Iris pigment epithelial cell (primary cell): ENCODE data around the gene C17orf107.
A peak's percentile ranks its signal among the peaks of the same experiment; 100 is the strongest.
"Not testable (repeated sequence)": the region's sequence is repeated elsewhere in the genome, so short reads cannot be mapped to it uniquely, and the experiment has no call there.

Experiments used
- DNase-seq: peaks from one replicate; pipeline ENCODE4 v3.0.0-alpha.2; 2011; ENCODE audit warnings: low read depth

Gene C17orf107

DNA sequence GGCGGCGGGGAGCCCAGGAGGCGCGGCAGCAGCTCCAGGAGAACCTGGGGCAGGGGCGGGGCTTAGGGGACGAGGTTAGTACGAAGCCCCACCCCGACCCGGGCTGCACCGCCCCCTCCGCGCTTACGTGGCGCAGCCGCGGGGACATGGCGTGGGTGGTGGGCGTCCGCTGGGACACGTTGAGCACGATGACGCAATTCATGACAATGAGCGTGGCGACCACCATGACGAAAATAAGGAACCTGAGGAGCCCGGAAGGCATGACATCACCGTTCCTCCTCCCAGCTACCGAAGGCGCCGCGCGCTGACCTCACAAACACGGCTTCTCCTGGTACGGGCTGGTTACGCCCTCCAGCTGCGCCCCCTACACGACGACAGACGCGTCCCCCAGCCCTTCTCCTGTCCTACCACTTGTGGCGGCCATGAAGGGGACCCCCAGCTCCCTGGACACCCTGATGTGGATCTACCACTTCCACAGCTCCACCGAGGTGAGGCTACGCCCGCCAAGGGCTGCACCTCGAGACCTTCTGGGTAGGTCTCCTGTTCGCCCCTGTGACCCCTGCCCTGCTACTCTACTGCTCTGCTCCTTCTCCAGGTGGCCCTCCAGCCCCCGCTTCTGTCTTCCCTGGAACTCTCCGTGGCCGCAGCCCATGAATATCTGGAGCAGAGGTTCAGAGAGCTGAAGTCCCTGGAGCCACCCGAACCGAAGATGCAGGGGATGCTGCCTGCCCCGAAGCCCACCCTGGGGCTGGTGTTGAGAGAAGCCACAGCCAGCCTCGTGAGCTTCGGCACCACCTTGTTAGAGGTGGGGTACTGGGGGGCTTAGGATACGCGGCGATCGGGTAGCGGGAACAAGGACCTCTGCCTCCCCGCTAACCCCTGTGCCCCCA, at the start of gene C17orf107:
Gene C17orf107, plus strand, starts transcription at position 196 of the 890 bp plus-strand sequence. Its CDS starts 227 bp downstream, at position 423.
- peak; percentile 80 for DNase-seq

DNA sequence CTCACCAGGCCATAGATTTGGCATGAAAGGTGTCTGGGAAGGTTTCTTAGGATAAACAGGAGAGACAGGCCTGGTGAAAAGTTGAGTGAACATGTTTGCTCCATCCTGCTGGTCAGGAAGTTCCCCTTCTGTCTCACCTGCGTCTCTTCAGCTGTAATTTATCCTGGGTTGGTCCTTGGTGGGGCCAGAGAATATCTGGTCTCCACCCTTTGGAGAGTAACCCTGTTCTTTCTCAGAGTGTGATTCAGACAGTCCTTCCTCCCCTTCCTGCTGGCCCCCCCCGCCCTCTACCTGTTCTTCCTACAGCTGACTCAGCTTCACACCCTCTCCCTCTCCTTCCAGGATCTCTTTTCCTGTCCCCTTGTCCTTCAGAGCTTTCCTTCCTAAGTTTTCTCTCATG, 49.1 kb upstream of the C17orf107 start:
- no peak for DNase-seq

DNA sequence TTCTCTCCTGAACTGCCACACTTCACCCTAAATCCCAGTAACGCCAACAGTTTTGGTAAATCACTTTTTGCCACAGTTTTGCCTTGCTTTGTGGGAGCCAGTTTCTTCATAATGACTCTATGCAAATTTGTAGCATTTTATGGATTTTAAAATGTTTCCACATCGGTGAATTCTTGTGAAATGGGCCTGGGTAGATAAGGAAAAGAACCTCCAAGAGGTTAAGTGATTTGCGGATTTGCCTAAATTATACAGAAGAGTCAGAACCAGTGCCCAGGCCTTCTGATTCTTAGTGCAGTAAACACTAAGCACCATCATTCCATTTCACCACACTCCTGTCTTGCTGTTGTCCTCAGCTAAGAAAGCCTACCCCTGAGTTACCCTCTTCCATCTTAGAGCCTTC, 48.3 kb upstream of the C17orf107 start:
- no peak for DNase-seq

DNA sequence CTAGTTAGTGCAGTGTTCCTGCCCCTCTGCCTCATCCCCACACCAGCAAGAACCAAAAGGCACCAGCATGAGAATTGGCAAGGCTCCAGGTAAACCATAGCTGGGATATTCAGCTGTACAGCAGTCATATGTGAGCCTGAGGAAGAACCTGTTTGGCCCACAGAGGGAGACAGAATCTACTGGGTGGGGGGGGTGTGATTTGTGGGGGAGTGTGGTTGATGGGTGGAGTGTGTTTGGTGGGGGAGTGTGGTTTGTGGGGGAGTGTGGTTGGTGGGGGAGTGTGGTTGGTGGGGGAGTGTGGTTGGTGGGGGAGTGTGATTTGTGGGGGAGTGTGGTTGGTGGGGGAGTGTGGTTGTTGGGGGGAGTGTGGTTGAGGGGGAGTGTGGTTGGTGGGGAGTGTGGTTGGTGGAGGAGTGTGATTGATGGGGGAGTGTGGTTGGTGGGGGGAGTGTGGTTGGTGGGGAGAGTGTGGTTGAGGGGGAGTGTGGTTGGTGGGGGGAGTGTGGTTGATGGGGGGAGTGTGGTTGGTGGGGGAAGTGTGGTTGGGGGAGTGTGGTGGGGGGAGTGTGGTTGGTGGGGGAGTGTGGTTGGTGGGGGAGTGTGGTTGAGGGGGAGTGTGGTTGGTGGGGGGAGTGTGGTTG, 46.6 kb upstream of the C17orf107 start:
- DNase-seq: peak; percentile 66

DNA sequence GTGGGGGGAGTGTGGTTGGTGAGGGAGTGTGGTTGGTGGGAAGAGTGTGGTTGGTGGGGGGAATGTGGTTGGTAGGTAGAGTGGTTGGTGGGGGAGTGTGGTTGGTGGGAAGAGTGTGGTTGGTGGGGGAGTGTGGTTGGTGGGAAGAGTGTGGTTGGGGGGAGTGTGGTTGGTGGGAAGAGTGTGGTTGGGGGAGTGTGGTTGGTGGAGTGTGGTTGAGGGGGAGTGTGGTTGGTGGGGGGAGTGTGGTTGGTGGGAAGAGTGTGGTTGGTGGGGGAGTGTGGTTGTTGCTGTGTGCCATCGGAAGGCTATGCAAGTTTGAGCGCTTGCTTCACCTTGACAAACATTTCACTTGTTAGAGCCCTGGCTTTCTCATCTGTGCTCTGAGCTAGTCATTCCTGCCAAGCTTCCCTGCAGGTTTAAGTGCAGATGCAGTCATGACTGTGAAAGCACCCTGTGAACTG, 46.1 kb upstream of the C17orf107 start:
- no peak for DNase-seq

DNA sequence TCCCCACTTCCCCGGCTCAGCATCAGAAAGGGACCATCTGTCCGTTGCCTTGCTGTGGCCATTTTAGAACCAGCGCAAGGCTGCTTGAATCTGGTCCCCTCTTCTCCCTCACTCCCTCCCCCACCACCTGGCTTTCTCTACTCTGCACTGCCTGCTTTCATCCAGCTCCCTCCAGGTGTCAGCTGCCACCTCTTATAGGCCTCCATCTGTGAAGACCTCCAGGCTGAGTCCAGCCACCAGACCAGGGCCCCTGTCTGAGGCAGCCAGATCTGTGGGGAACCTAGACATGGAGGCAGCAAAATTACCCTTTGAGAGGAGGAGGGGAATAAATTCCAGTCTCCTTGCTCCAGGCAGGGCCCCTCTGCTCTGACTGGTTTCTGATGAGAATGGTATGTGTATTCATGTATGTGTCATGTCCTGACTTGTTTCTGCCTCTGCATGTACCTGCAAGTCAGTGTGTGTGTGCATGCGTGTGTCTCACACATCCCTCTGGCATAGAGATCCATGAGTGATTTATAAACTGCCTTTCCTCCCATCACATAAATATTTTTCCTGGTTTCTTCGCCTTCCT, 45.1 kb upstream of the C17orf107 start:
- DNase-seq: peak; percentile 50

DNA sequence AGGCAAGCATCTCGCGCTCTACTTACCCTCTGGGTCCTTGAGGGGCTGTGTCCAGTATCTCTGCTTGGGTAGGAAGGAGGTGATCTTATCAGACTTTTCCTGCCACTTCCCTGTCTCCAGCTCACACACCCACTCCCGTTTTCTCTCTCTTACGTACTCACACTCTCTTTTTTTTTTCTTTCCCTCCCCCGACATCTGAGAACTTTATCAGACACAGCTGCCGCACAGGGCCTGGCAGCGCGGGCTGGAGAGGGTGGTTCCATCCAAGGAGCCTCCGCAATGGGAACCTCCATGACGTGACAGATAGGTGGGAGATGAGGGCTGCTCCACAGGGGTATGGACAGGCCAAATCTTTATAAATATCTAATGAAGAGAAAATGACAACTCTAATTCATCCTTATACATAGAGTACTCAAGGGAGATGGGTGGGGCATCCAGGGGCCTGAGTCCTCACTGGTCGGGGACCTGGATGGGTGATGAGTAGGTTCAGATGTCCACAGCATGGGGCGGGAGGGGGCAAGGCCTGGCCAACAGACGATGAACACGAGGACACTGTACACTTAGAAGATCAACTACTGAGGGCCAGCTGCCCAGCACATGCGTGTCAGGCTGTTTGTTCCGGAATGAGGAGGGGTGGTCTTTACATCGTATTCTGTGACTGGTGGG, 42.9 kb upstream of the C17orf107 start:
- DNase-seq: no peak

DNA sequence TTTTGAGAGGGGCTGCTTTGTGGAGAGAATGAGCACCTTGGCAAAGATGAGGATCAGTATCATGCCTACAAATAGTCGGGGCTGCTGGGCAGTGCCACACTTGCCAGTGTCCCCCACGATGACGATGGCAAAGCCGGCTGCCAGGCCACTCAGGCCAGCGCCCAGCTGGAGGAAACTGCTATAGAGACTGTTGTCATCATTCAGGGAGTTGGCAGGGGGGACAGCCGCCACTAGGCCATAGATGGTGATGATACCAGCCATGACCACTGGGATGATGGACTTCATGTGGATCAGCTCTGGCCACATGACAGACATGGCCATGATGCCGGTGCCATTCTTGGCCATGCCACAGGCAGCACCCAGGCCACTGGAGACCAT, 42.4 kb upstream of the C17orf107 start:
- DNase-seq: no peak

DNA sequence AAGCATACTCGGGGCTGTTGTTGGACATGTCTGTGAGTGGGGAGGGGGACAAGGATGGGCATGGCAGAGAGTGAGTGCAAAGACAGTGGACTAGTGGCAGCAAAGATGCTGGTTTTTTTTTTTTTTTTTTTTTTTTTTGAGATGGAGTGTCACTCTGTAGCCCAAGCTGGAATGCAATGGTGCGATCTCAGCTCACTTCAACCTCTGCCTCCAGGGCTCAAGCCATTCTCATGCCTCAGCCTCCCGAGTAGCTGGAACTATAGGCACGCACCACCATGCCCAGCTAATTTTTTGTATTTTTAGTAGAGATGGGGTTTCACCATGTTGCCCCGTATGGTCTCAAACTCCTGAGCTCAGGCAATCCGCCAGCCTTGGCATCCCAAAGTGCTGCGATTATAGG, 42.0 kb upstream of the C17orf107 start:
- not testable (repeated sequence) for DNase-seq

DNA sequence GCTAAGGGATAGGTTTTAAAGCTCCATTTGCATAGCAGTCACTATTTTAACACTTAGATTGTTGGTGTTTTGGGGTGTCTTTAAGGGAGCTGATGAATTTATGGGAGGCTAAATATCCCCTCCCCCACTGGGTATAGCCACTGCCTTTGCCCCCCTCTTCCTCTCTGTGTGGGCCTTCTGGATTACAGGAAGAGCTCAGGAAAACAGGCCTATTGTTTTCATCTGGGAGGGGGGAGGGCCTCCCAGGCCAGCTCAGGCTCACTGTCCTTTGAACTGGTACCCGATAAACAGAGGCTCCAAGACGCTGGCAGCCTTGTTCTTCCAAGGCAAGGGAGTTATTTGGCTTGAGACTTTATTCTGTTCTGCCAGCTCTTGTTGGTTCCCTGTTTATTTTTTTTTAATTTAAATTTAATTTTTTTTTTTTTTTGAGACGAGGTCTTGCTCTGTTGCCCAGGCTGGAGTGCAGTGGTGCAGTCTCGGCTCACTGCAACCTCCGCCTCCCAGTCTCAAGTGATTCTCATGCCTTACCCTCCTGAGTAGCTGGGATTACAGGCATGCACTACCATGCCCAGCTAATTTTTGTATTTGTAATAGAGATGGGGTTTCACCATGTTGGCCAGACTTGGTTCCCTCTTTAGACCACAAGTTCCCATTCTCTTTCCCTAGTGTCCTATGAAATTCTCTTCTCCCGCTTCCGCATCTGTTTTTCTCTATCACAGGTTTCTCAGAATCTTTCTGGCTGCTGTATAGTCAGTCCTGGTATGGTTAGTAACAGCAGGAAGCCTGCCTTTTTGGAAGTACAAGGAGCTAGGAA, 41.1 kb upstream of the C17orf107 start:
- DNase-seq: no peak

DNA sequence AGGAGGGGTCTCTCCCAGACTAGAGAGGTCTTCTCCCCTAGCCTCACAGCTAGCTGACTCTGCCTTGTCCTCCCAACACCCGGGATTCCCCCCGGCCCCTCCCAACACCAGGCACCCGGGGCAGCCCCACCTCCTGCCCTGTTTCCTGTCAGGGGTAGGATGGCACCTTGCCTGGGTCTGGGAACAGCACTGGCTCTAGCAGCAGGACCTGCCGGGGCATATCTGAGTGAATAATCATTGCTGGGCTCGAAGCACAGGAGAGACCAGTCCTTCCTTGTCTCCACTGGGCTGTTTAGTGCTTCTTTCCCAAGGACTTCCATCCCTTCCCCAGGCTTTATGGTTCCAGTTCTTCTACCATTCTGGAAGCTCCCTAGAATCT, 40.5 kb upstream of the C17orf107 start:
- DNase-seq: peak; percentile 37

DNA sequence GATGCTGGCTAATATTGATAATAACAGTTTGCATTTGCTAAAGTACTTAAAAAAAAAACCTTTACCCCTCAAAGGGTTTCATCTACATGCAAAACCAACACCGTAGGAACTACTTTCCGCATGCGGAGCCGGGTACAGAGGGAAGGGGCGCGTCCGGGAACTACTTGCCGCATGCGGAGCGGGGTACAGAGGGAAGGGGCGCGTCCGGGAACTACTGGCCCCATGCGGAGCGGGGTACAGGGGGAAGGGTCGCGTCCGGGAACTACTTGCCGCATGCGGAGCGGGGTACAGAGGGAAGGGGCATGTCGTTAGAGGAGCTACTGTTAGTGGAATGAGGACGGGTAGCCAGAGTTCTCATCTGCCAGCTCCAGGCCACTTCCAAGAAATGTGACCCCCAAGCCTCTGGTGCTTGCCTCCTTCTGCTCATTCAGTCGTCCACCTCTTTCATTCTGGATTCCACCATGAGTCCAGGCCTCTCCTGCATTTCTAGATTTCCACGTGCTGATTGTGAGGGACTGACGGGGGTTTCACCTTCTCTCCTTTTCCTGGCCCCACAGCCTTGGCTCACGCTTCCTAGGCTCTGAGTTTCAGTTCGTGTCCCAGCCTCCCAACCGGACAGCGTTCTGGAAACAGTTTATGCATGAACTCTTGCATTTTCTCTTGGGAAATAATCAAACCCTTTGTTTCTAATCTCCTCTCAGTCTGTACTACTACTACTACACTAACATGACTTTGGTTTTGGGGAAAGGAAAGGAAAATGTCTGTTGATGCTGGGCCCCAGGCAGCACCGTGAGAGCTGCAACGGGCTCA, 39.3 kb upstream of the C17orf107 start:
- DNase-seq: no peak

DNA sequence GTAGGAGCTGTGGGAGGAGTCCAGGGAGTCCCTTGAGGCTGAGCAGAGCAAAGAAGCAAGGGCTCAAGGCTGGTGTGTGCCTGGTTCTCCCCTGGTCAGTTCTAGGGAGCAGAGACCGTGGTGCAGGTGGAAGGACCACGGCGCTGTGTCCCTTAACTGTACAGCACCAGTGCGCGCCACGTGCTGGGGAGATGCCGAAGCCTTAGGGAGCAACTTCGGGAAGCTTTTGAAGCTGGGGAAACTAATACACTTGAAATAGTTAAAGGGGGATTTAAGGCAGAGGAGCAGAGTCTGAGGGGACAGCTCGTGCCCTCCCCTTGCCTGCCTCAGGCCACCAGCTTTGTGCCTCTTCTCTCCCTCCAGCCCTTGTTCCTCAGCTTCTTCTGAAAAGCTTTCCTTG, 38.7 kb upstream of the C17orf107 start:
- no peak for DNase-seq

DNA sequence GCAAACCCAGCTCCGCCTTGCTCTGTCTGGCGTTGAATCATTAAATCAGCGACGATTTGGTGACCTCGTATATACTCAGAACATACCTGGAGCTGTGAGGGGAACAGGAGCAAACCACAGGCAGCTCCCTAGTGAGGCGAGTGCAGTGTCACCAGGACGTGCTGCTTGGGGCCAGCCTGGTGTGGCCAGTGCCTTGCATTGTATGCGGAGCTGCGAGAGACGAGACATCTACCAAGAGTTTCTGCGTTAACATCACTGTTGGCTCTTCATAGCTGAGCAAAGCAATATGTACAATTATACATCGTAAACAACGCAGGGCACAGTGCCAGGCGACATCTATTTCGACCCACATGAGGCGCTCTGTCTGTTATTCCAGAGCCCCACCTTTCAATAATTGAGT, 38.3 kb upstream of the C17orf107 start:
- DNase-seq: no peak

DNA sequence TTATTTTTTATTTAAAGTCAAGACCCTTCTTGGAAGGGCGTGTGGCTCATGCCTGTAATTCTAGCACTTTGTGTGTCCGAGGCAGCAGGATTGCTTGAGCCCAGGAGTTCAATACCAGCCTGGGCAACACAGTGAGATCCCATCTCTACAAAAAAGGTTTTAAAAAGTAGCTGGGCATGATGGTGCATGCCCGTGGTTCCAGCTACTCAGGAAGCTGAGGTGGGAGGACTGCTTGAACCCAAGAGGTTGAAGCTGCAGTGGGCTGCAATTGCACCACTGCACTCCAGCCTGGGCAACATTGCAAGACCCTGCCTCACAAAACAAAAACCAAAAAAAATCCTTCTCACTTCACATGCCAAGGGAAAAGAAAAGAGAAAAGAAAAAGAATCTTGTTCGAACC, 36.6 kb upstream of the C17orf107 start:
- no peak for DNase-seq

DNA sequence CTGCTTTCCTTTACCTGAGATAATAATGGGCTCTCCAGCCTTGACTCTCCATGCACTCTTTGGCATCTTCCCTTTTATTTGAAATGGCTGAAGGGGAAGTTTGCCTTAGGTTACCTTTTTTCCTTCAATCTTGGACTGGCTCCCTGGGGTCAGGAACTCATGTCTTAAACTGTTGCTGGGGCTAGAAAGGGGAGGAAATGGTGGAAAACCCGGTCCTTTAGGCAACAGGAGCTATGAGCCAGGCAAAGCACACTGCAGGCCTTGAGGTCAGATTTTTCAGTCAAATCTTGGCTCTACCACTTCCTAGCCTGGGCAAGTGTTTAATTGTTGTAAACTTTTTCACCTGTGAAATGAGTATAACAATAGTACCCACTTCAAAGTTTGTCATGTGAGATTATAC, 36.0 kb upstream of the C17orf107 start:
- DNase-seq: no peak

DNA sequence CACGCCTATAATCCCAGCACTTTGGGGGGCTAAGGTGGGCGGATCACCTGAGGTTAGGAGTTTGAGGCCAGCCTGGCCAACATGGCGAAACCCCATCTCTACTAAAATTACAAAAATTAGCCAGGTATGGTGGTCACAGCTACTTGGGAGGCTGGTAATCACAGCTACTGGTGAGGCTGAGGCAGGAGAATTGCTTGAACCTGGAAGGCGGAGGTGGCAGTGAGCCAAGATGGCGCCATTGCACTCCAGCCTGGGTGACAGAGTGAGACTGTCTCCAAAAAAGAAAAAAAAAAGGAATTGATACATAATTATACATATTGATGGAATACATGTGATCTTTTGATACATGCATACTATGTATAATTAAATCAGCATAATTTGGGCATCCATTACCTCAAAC, 31.8 kb upstream of the C17orf107 start:
- not testable (repeated sequence) for DNase-seq

DNA sequence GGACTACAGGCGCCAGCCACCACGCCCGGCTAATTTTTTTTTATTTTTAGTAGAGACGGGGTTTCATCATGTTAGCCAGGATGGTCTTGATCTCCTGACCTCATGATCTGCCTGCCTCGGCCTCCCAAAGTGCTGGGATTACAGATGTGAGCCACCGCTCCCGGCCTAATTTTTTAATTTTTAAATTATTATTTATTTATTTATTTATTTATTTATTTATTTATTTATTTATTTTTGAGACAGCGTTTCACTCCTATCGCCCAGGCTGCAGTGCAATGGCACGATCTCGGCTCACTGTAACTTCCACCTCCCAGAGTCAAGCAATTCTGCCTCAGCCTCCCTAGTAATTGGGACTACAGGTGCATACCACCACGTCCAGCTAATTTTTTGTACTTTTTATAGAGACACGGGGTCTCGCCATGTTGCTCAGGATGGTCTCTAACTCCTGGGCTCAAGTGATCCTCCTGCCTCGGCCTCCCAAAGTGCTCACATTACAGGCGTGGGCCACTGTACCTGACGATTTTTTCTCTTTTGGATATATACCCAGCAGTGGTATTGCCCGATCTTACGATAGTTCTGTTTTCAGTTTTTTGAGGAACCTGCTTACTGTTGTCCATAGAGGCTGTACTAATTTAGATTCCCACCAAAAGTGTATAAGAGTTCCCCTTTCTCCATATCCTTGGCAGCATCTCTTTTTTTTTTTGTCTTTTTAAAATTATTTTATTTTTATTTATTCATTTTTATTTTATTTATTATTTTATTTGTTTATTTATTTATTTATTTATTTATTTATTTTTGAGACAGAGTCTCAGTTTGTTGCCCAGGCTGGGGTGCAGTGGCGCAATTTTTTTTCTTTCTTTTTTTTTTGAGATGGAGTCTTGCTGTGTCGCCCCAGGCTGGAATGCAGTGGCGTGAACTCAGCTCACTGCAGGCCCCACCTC, 30.0 kb upstream of the C17orf107 start:
- not testable (repeated sequence) for DNase-seq

DNA sequence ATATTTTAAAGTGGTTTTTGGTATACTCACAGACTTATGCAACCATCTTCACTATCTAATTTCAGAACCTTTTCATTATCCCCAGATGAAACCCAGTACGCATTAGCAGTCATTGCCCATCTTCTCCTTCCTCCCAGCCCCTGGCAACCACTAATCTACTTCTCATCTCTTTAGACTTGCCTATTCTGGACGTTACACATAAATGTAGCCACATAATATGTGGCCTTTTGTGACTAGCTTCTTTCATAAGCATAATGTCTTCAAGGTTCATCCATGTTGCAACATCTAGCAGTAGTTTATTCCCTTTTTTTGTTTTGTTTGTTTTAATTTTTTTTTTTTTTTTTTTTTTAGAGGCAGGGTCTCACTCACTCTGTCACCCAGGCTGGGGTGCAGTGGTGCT, 28.5 kb upstream of the C17orf107 start:
- DNase-seq: no peak

DNA sequence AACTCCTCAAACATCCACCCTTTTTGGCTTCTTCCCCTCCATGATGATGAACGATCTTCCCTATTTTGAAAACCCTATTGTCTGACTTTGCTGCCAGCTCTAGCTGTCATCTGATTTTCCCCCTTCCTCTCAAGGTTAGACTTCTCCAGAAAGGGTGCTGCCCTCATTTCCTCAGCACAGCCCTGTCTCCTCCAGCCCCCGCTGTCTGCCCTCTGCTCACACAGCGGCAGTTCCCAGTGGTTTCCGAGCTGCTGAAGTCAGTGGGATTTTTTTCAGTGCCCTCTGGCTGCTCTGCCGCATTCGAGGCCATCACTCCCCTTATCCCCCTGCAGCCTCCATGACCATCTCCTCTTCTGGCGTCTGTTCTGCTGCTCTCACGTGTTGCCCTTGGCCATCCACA, 26.6 kb upstream of the C17orf107 start:
- DNase-seq: peak; percentile 15
